ENCODE results near the gene PRKAG3. TPM values are rescaled to one million over a fixed set of nuclear protein-coding genes. Genes with fewer than 3 reads are reported as not detected.

The PRKAG3 gene
- polyA plus RNA-seq, 1 of the 3 experiments (the other 2 are of a cell fraction), result not detected

DNA sequence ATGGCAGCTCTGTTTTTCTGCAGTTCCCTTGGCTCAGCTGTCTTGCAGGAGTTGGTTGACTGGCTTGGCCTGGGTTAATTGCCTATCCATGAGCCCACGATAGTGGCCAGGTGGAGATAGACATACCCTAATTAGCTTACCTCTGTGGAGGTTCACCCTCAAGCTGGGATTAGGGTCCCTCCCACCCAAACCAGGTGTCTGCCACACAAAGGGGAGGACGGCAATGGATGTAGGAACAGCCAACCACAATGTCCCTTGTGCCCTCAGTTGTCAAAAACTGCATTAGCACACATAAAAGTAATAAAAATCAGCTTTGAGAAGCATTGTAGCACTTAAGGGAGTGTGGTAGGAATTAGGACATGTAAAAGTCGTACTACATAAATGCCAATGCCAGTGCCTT is 45.5 kb downstream of the PRKAG3 start (continued):
- TF ChIP-seq REST (IDR thresholded peaks at IDR 0.05; ENCODE audit: low read depth, low read length), result no peak
- TF ChIP-seq SIN3A (IDR thresholded peaks at IDR 0.05; ENCODE audit: borderline replicate concordance, low read depth, low read length), result no peak
- no peak for TF ChIP-seq GABPA (IDR thresholded peaks at IDR 0.05; ENCODE audit: low read depth)
- no peak for TF ChIP-seq SMC3 (IDR thresholded peaks at IDR 0.05; ENCODE audit: low read depth, low read length)

GRCh38 chr2:218785103-218785502 is 46.5 kb downstream of the PRKAG3 start:
- Histone ChIP-seq H3K27me3 (ENCODE audit: insufficient read depth) (no peaks in the 10 kb centered on the region), H4K20me1 (ENCODE audit: insufficient read depth) (no peaks in the 10 kb centered on the region), H3K4me3 (ENCODE audit: low read depth in 2 of 2, low read length in 1 of 2) (no peak overlapping the region), H3K27ac (ENCODE audit: low read depth in 2 of 2, low read length in 1 of 2) (no peak overlapping the region), H3K36me3 (replicated peaks in 1 of 2; ENCODE audit: control insufficient read depth in 1 of 2, insufficient read depth in 2 of 2, low read length in 1 of 2) (no peaks in the 10 kb centered on the region), H3K9me2 (no peaks in the 10 kb centered on the region), H3K4me2 (no peak overlapping the region), H3K9ac (no peak overlapping the region), H3K9me3 (no peaks in the 10 kb centered on the region), H3K79me2 (ENCODE audit: insufficient read depth) (no peaks in the 10 kb centered on the region), H2AFZ (ENCODE audit: low read depth) (no peak overlapping the region), H3F3A (replicated peaks; ENCODE audit: insufficient read depth) (no peaks in the 10 kb centered on the region), H3K4me1 (ENCODE audit: control insufficient read depth in 1 of 2, insufficient read depth in 2 of 2, low read depth in 1 of 2, low read length in 1 of 2) (no peaks in the 10 kb centered on the region; a peak in 1 of 4 replicates)
- POLR2A ChIA-PET, result no interaction called here
- no peak for DNase-seq
- CTCF ChIA-PET, result interaction anchor here (1.4 kb wide), 1 partner anchor 63 kb away, joined by 4 read pairs; no protein-coding TSS in a partner anchor
- 43% methylated on average over 1 of the region's 1 CpG for WGBS (ENCODE audit: low lambda C conversion rate)
- TF ChIP-seq POLR2AphosphoS5 (IDR thresholded peaks at IDR 0.05; ENCODE audit: low read depth, low read length) (no peak), YY1 (IDR thresholded peaks at IDR 0.05; ENCODE audit: low read depth) (no peak), MXI1 (IDR thresholded peaks at IDR 0.05; ENCODE audit: low read depth, low read length) (no peak), EP300 (IDR thresholded peaks at IDR 0.05; ENCODE audit: borderline replicate concordance in 1 of 2, low read depth in 1 of 2, low read length in 1 of 2) (no peak), FOSL2 (IDR thresholded peaks at IDR 0.05; ENCODE audit: borderline replicate concordance, low read depth) (no peak), CHD2 (IDR thresholded peaks at IDR 0.05; ENCODE audit: low read length, partially characterized antibody) (no peak), PBX3 (IDR thresholded peaks at IDR 0.05) (no peak)
- TF ChIP-seq, protein P1, sequence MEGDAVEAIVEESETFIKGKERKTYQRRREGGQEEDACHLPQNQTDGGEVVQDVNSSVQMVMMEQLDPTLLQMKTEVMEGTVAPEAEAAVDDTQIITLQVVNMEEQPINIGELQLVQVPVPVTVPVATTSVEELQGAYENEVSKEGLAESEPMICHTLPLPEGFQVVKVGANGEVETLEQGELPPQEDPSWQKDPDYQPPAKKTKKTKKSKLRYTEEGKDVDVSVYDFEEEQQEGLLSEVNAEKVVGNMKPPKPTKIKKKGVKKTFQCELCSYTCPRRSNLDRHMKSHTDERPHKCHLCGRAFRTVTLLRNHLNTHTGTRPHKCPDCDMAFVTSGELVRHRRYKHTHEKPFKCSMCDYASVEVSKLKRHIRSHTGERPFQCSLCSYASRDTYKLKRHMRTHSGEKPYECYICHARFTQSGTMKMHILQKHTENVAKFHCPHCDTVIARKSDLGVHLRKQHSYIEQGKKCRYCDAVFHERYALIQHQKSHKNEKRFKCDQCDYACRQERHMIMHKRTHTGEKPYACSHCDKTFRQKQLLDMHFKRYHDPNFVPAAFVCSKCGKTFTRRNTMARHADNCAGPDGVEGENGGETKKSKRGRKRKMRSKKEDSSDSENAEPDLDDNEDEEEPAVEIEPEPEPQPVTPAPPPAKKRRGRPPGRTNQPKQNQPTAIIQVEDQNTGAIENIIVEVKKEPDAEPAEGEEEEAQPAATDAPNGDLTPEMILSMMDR (IDR thresholded peaks at IDR 0.05), result no peak

All from SK-N-SH (cell line).